IMR-90 (cell line): ENCODE measurements around the gene CYFIP1. TPM values are rescaled to one million over a fixed set of nuclear protein-coding genes. Genes with fewer than 3 reads are reported as not detected.

ENCODE experiments used
- ATAC-seq: fragments of 200-7000 bp; cut with Tn5 transposase; 2 replicates; pipeline ENCODE4 v1.9.1; 2020; ENCODE audit warnings: low read depth, mild to moderate bottlenecking, moderate library complexity
- BruUV-seq: library from RNA; stranded (reverse); fragments of 400-500 nt; replicated peaks from 2 replicates; lab custom pipeline; 2021; lab: Mats Ljungman, UMichigan
- CTCF ChIA-PET: fragments of 300-600 bp; formaldehyde crosslinking; extraction: SDS; loops from one replicate; lab custom pipeline; 2021; ENCODE audit warnings: antibody characterized with exemption; lab: Yijun Ruan, JAX
- POLR2A ChIA-PET: fragments of 300-600 bp; sonication (Branson Sonifier 250); formaldehyde crosslinking; loops from one replicate; lab custom pipeline; 2022; ENCODE audit warnings: antibody characterized with exemption; ENCODE audit not compliant: unreplicated experiment; lab: Charles Lee
- DNase-seq: peaks from one replicate; pipeline ENCODE4 v3.0.0; 2013
- H2AFZ ChIP-seq: replicated peaks from 2 replicates; pipeline ENCODE3; 2013; ENCODE audit warnings: low read length, mild to moderate bottlenecking; ENCODE audit not compliant: poor library complexity
- H2AK5ac ChIP-seq: 2 replicates; pipeline ENCODE4 v1.6.1; 2013; ENCODE audit warnings: low read depth, low read length, inconsistent platforms
- H2AK9ac ChIP-seq: replicated peaks from 2 replicates; pipeline ENCODE3; 2013; ENCODE audit warnings: mild to moderate bottlenecking, low read depth, low read length, moderate library complexity; ENCODE audit not compliant: poor library complexity
- H2BK120ac ChIP-seq: 2 replicates; pipeline ENCODE4 v1.6.1; 2013; ENCODE audit warnings: low read depth, low read length, inconsistent platforms
- H2BK15ac ChIP-seq: 3 replicates; pipeline ENCODE4 v1.6.1; 2013; ENCODE audit warnings: low read depth, low read length, inconsistent platforms
- H2BK20ac ChIP-seq: 2 replicates; pipeline ENCODE4 v1.6.1; 2013; ENCODE audit warnings: low read depth, mild to moderate bottlenecking, inconsistent platforms, low read length, moderate library complexity
- H2BK5ac ChIP-seq: 2 replicates; pipeline ENCODE4 v1.6.1; 2013; ENCODE audit warnings: mild to moderate bottlenecking, low read depth, low read length, inconsistent platforms; ENCODE audit not compliant: poor library complexity, severe bottlenecking
- H3K14ac ChIP-seq: replicated peaks from 2 replicates; pipeline ENCODE4 v1.6.1; 2013; ENCODE audit warnings: low read depth, low read length, inconsistent platforms
- H3K18ac ChIP-seq: 2 replicates; pipeline ENCODE4 v1.6.1; 2013; ENCODE audit warnings: low read depth, low read length, control low read depth
- H3K23ac ChIP-seq: 2 replicates; pipeline ENCODE4 v1.6.1; 2013; ENCODE audit warnings: low read depth, low read length, inconsistent platforms
- H3K27ac ChIP-seq: 2 replicates; pipeline ENCODE4 v1.5.1; 2013; ENCODE audit warnings: mild to moderate bottlenecking, control low read depth, low read length; ENCODE audit not compliant: insufficient read depth
- H3K27me3 ChIP-seq: 2 replicates; pipeline ENCODE4 v1.6.1; 2013; ENCODE audit warnings: low read length; ENCODE audit not compliant: control insufficient read depth, insufficient read depth
- H3K36me3 ChIP-seq: 2 replicates; pipeline ENCODE4 v1.6.1; 2013; ENCODE audit warnings: low read length, mixed read lengths; ENCODE audit not compliant: control insufficient read depth, insufficient read depth
- H3K4ac ChIP-seq: 2 replicates; pipeline ENCODE4 v1.6.1; 2013; ENCODE audit warnings: low read depth, low read length, inconsistent platforms
- H3K4me1 ChIP-seq: 2 replicates; pipeline ENCODE4 v1.6.1; 2013; ENCODE audit warnings: low read length, mixed read lengths; ENCODE audit not compliant: control insufficient read depth, insufficient read depth
- H3K4me2 ChIP-seq: 2 replicates; pipeline ENCODE4 v1.6.1; 2013; ENCODE audit warnings: low read depth, mild to moderate bottlenecking, control low read depth, low read length, moderate library complexity
- H3K4me3 ChIP-seq: 2 replicates; pipeline ENCODE4 v1.5.1; 2013; ENCODE audit warnings: low read depth, mild to moderate bottlenecking, control low read depth, low read length, moderate library complexity; ENCODE audit not compliant: insufficient read depth
- H3K56ac ChIP-seq: 2 replicates; pipeline ENCODE4 v1.6.1; 2013; ENCODE audit warnings: low read length, inconsistent platforms; ENCODE audit not compliant: insufficient read depth; ENCODE audit errors: extremely low read depth
- H3K79me1 ChIP-seq, 2 experiments: 2 replicates each; pipeline ENCODE4 v1.6.1; 2013; ENCODE audit warnings: low read length in 2 of 2, inconsistent platforms in 1 of 2, low read depth in 1 of 2
- H3K9ac ChIP-seq: 2 replicates; pipeline ENCODE4 v1.6.1; 2013; ENCODE audit warnings: low read depth, low read length, control low read depth
- H3K9me1 ChIP-seq: 2 replicates; pipeline ENCODE4 v1.6.1; 2013; ENCODE audit warnings: low read length, inconsistent platforms; ENCODE audit not compliant: insufficient read depth
- H3K9me3 ChIP-seq: 2 replicates; pipeline ENCODE4 v1.6.1; 2013; ENCODE audit warnings: low read length; ENCODE audit not compliant: control insufficient read depth, insufficient read depth
- H4K20me1 ChIP-seq: 2 replicates; pipeline ENCODE4 v1.6.1; 2013; ENCODE audit warnings: low read length, inconsistent platforms; ENCODE audit not compliant: insufficient read depth
- H4K5ac ChIP-seq: 2 replicates; pipeline ENCODE4 v1.6.1; 2013; ENCODE audit warnings: mild to moderate bottlenecking, low read depth, low read length, control low read depth
- H4K8ac ChIP-seq, 2 experiments: 2 replicates each; pipeline ENCODE4 v1.6.1; 2013; ENCODE audit warnings: low read depth in 2 of 2, low read length in 2 of 2, control low read depth in 1 of 2, inconsistent platforms in 1 of 2
- H4K91ac ChIP-seq: 2 replicates; pipeline ENCODE4 v1.6.1; 2013; ENCODE audit warnings: low read depth, low read length, inconsistent platforms; ENCODE audit not compliant: insufficient read depth
- CHD1 ChIP-seq: IDR thresholded peaks from 2 replicates; pipeline ENCODE4 v1.6.1; 2012; ENCODE audit warnings: low read depth, low read length, improper control_type of control experiment
- RAD21 ChIP-seq: IDR thresholded peaks from 2 replicates; pipeline ENCODE4 v1.6.1; 2012; ENCODE audit warnings: low read length, improper control_type of control experiment
- WGBS, 2 experiments: methylation state at CpG; one replicate each; pipeline versions ENCODE4 v1.1.5 to v1.1.7; 2013; ENCODE audit warnings: missing lambda C conversion rate in 2 of 2; ENCODE audit not compliant: insufficient read length in 1 of 2; ENCODE audit errors: extremely low coverage in 2 of 2; 5-methylcytosine and 5-hydroxymethylcytosine counted together
- dilution Hi-C: fragments of 300-500 bp; cut with HindIII; formaldehyde crosslinking; loops from one replicate; pipeline ENCODE4 v1.14.3; 2018; ENCODE audit warnings: low sequenced_read_pairs; ENCODE audit not compliant: unreplicated experiment
- in situ Hi-C: fragments of 300-500 bp; cut with MboI; formaldehyde crosslinking; loops from 3 replicates; pipeline ENCODE4 v1.14.3; 2019; ENCODE audit warnings: low sequenced_read_pairs, inconsistent platforms, mixed read lengths
- intact Hi-C: fragments of 100-400 bp; cut with micrococcal nuclease; formaldehyde crosslinking; loops from 2 replicates; pipeline ENCODE4 v1.10.0; 2022
- polyA plus RNA-seq, 3 experiments: library from polyadenylated mRNA; depleted of rRNA; stranded (reverse); fragments of >200 nt; gene quantifications; 2 replicates each; pipeline ENCODE4 v1.2.3, GENCODE V29; 2012; ENCODE audit warnings: low replicate concordance in 1 of 3
- total RNA-seq: library from RNA; depleted of rRNA; stranded (reverse); fragments of >200 nt; gene quantifications from 2 replicates; pipeline ENCODE4 v1.2.3, GENCODE V29; 2012
- TF ChIP-seq, protein P1 (sequence below): conservative IDR thresholded peaks from 2 replicates; pipeline ENCODE4 v1.5.1; 2012; ENCODE audit warnings: mild to moderate bottlenecking, low read depth, low read length, improper control_type of control experiment

CYFIP1 gene
- total and polyA plus RNA-seq, 2 of the 4 experiments (the other 2 are of a cell fraction) = 58.4 to 163 TPM

DNA sequence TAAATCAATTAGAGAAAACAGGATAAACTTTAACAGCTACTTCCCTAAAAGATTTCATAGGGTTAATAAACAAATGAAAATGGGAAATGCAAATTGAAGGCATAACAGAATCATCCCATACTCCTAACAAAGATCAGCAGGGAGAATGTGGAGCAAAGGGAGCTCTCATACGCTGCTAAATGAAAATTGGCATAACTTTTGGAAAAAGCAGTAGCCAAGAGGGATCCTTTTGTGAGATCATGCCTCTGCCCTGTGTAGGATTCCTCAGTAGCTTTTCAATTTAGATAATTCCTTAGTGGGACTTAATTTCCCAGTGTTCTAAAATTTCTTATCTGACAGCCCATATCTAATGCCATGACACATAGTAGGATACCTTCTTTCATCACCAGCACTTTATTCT is 123.5 kb downstream of the CYFIP1 start:
- POLR2A ChIA-PET = no interaction called here
- Histone ChIP-seq H4K20me1 (no peaks in the 10 kb centered on the region), H3K79me1 (peaks cover 8 to 24% of the 10 kb centered on the region in 2 experiments), H3K18ac (no peak overlapping the region), H2BK15ac (no peak overlapping the region), H3K4ac (no peak overlapping the region), H4K5ac (no peak overlapping the region), H2BK5ac (no peak overlapping the region), H3K4me2 (no peak overlapping the region), H4K91ac (no peak overlapping the region), H3K4me3 (no peak overlapping the region), H3K9me3 (no peaks in the 10 kb centered on the region), H3K9me1 (no peaks in the 10 kb centered on the region), H3K23ac (no peak overlapping the region), H3K27me3 (no peaks in the 10 kb centered on the region), H3K36me3 (peaks cover 30% of the 10 kb centered on the region), H2AK9ac (no peak overlapping the region), H2BK120ac (no peak overlapping the region), H3K27ac (no peak overlapping the region), H2AK5ac (no peak overlapping the region), H4K8ac (no peak overlapping the region), H2AFZ (no peak overlapping the region), H3K14ac (no peak overlapping the region), H3K56ac (no peak overlapping the region), H2BK20ac (no peak overlapping the region), H3K9ac (no peak overlapping the region), H3K4me1 (no peaks in the 10 kb centered on the region)
- no peak for ATAC-seq
- TF ChIP-seq RAD21 (no peak), CHD1 (no peak)
- TF ChIP-seq, protein P1, sequence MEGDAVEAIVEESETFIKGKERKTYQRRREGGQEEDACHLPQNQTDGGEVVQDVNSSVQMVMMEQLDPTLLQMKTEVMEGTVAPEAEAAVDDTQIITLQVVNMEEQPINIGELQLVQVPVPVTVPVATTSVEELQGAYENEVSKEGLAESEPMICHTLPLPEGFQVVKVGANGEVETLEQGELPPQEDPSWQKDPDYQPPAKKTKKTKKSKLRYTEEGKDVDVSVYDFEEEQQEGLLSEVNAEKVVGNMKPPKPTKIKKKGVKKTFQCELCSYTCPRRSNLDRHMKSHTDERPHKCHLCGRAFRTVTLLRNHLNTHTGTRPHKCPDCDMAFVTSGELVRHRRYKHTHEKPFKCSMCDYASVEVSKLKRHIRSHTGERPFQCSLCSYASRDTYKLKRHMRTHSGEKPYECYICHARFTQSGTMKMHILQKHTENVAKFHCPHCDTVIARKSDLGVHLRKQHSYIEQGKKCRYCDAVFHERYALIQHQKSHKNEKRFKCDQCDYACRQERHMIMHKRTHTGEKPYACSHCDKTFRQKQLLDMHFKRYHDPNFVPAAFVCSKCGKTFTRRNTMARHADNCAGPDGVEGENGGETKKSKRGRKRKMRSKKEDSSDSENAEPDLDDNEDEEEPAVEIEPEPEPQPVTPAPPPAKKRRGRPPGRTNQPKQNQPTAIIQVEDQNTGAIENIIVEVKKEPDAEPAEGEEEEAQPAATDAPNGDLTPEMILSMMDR = no peak
- no CpG with 5 or more reads among the region's 1 CpG for WGBS, 2 experiments
- no peak for DNase-seq
- intact Hi-C loops = no loop called here
- in situ Hi-C loops = no loop called here
- dilution Hi-C loops = no loop called here
- no TSS peak for BruUV-seq
- CTCF ChIA-PET = no interaction called here
